Measurements from ENCODE around the gene RAB26. TPM values are rescaled to one million over a fixed set of nuclear protein-coding genes. Genes with fewer than 3 reads are reported as not detected.

Gene RAB26
- total and polyA plus RNA-seq, 10 donors, result 0.26 to 7.9 (median 1.2) TPM; not detected in 1

DNA sequence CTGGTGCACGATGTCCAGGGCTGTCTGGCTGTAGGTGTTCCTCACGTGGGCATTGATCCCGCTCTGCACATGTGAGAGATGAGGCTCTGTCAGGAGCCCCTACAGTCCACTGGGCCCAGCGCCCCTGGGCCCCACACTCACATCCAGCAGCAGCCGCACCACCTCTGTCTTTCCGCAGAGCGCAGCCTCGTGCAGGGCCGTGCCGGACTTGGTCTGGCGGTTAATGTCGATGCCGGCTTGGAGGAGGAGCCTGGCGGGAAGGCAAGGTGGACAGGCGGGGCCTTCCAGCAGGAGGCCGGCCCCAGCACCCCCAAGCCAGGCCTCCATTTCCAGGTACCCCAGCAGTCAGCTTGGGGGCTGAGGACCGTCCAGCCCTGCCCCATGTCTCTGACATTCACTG, 38.8 kb downstream of the RAB26 start:
- Histone ChIP-seq H3K4me1 (no peaks in the 10 kb centered on the region), H3K27me3 (replicated peaks in 1 of 7) (no peaks in the 10 kb centered on the region), H3K27ac (no peak overlapping the region), H3K36me3 (no peaks in the 10 kb centered on the region), H3K4me3 (no peak overlapping the region), H3K9me3 (no peaks in the 10 kb centered on the region)
- WGBS, 5 donors, result 74 to 88% (median 82%) methylated on average over 16 to 17 of the region's 17 CpGs
- intact Hi-C loops (cut with DNase I; ENCODE audit: low total_unique reads), result no loop called here
- no peak for DNase-seq
- TF ChIP-seq POLR2A (IDR thresholded peaks at IDR 0.05) (no peak), POLR2AphosphoS5 (IDR thresholded peaks at IDR 0.05) (no peak)
- TF ChIP-seq, protein P1, sequence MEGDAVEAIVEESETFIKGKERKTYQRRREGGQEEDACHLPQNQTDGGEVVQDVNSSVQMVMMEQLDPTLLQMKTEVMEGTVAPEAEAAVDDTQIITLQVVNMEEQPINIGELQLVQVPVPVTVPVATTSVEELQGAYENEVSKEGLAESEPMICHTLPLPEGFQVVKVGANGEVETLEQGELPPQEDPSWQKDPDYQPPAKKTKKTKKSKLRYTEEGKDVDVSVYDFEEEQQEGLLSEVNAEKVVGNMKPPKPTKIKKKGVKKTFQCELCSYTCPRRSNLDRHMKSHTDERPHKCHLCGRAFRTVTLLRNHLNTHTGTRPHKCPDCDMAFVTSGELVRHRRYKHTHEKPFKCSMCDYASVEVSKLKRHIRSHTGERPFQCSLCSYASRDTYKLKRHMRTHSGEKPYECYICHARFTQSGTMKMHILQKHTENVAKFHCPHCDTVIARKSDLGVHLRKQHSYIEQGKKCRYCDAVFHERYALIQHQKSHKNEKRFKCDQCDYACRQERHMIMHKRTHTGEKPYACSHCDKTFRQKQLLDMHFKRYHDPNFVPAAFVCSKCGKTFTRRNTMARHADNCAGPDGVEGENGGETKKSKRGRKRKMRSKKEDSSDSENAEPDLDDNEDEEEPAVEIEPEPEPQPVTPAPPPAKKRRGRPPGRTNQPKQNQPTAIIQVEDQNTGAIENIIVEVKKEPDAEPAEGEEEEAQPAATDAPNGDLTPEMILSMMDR (IDR thresholded peaks at IDR 0.05 in 8 of 11, conservative IDR thresholded peaks at IDR 0.05 in 3 of 11), result no peak

DNA sequence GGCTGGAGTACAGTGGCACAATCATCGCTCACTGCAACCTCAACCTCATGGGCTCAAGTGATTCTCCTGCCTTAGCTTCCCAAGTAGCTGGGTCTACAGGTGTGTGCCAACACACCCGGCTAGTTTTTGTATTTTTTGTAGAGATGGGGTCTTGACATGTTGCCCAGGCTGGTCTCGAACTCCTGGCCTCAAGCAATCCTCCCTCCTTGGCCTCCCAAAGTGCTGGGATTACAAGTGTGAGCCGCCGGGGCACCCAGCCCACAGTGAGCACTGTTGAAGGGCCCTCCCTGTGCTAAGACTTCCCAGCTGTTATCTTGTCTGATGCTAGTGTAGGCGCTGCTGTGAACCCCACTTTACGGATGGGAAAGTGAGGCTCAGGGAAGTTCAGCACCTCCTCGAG, 40.0 kb downstream of the RAB26 start:
- WGBS, 5 donors, result 90 to 96% (median 94%) methylated on average over 8 of the region's 8 CpGs
- no peak for DNase-seq
- intact Hi-C loops (cut with DNase I; ENCODE audit: low total_unique reads), result no loop called here
- H3K9me3 ChIP-seq, result no peaks in the 10 kb centered on the region
- no peak overlapping the region for H3K4me3 ChIP-seq
- H3K27me3 ChIP-seq (replicated peaks in 1 of 7), result peaks cover 0 to 2% (median 0%) of the 10 kb centered on the region in 7 donors
- TF ChIP-seq, protein P1 (IDR thresholded peaks at IDR 0.05 in 8 of 11, conservative IDR thresholded peaks at IDR 0.05 in 3 of 11), result no peak
- TF ChIP-seq POLR2A (IDR thresholded peaks at IDR 0.05) (no peak), POLR2AphosphoS5 (IDR thresholded peaks at IDR 0.05) (no peak)
- no peak overlapping the region for H3K27ac ChIP-seq
- H3K4me1 ChIP-seq, result no peaks in the 10 kb centered on the region
- H3K36me3 ChIP-seq, result no peaks in the 10 kb centered on the region

DNA sequence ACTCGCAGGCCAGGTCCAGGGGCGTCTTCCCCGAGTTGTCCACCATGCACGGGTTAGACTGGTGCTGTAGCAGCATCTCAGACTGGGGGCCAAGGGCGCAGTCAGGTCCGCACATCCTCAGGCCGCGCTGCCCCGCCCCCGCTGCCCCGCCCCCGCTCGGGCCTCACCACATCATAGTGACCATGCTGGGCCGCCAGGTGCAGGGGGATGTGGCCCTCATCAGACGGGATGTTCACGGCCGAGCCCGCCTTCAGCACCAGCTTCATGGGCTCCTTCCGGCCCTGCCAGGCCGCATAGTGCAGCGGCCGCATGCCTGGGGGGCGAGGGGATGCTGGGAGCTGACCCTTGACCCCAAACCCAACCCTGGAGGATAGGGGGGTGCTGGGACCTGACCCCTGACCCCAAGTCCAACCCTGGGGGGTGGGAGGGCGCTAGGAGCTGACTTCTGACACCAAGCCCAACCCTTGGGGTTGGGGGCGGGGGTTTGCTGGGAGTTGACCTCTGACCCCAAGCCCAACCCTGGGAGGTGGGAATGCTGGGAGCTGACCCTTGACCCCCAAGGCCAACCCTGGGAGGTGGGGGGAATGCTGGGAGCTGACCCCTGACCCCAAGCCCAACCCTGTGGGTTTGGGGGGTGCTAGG, 40.9 kb downstream of the RAB26 start:
- intact Hi-C loops (cut with DNase I; ENCODE audit: low total_unique reads), result no loop called here
- no peaks in the 10 kb centered on the region for H3K9me3 ChIP-seq
- no peak for DNase-seq

DNA sequence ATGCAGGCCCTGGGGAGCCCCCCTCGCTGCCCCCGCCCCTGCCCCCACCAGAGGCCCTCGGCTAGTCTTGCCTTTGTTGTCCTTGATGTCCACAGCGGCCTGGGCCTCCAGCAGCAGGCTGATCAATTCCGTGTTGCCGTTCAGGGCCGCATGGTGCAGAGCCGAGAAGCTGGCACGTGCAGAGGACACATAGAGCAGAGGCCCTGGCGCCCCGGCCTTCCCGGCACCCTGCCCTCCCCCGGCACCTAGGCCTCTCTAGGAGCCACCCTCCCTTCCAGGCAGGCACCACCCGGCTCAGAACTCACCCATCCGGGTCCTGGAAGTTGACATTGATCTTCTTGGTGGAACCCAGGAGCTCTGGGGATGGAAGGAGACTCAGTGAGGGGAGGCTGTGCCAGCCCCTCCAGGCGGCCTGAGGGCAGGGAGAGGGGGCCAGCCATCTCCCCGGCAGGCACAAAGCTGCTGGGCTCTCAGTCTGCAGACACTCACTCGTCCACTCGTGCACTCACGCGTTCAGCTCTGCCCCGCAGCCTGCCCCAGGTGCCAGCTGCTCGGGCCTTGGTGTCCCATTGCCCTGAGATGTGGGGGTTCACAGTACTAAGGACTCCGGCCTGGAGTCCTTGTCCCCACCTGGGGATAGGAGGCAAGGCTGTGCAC, 41.7 kb downstream of the RAB26 start:
- Histone ChIP-seq H3K36me3 (no peaks in the 10 kb centered on the region), H3K27ac (no peak overlapping the region), H3K27me3 (replicated peaks in 1 of 7) (peaks cover 2 to 19% (median 14%) of the 10 kb centered on the region in 7 donors), H3K4me3 (no peak overlapping the region), H3K9me3 (no peaks in the 10 kb centered on the region), H3K4me1 (peaks cover 0 to 5% (median 4%) of the 10 kb centered on the region in 6 donors)
- TF ChIP-seq POLR2AphosphoS5 (IDR thresholded peaks at IDR 0.05), result no peak
- TF ChIP-seq, protein P1 (IDR thresholded peaks at IDR 0.05 in 8 of 11, conservative IDR thresholded peaks at IDR 0.05 in 3 of 11), result no peak
- no peak for TF ChIP-seq POLR2A (IDR thresholded peaks at IDR 0.05)
- 75 to 91% (median 87%) methylated on average over 10 to 24 of the region's 24 CpGs for WGBS, 5 donors
- intact Hi-C loops (cut with DNase I; ENCODE audit: low total_unique reads), result no loop called here
- DNase-seq, result no peak

More for the DNA sequence above, 40.9 kb downstream of the RAB26 start:
- Histone ChIP-seq H3K36me3 (no peaks in the 10 kb centered on the region), H3K27ac (no peak overlapping the region), H3K4me1 (no peaks in the 10 kb centered on the region), H3K4me3 (no peak overlapping the region), H3K27me3 (replicated peaks in 1 of 7) (peaks cover 0 to 12% (median 6%) of the 10 kb centered on the region in 7 donors)
- WGBS, 5 donors, result 91 to 93% (median 91%) methylated on average over 7 to 25 of the region's 25 CpGs
- TF ChIP-seq POLR2A (IDR thresholded peaks at IDR 0.05) (no peak), POLR2AphosphoS5 (IDR thresholded peaks at IDR 0.05) (no peak)
